Endodermal cell (in vitro differentiated cells): ENCODE data around the gene NNT. TPM values are rescaled to one million over a fixed set of nuclear protein-coding genes. Genes with fewer than 3 reads are reported as not detected.

Experiments
- DNase-seq: peaks from one replicate; pipeline ENCODE4 v3.0.0-alpha.2; 2017
- H3K27ac ChIP-seq: 2 replicates; pipeline ENCODE4 v1.5.1; 2013; ENCODE audit warnings: mild to moderate bottlenecking, low read depth, low read length, moderate library complexity
- H3K27me3 ChIP-seq: 2 replicates; pipeline ENCODE4 v1.6.1; 2013; ENCODE audit warnings: mild to moderate bottlenecking, low read length, moderate library complexity; ENCODE audit not compliant: insufficient read depth, control insufficient read depth, poor library complexity, severe bottlenecking
- H3K36me3 ChIP-seq: 2 replicates; pipeline ENCODE4 v1.7.0; 2013; ENCODE audit warnings: mild to moderate bottlenecking, low read length, moderate library complexity; ENCODE audit not compliant: control insufficient read depth, insufficient read depth
- H3K4me1 ChIP-seq: one replicate; pipeline ENCODE4 v1.7.0; 2013; ENCODE audit warnings: low read length; ENCODE audit not compliant: control insufficient read depth, insufficient read depth
- H3K4me3 ChIP-seq: 2 replicates; pipeline ENCODE4 v1.5.1; 2013; ENCODE audit warnings: mild to moderate bottlenecking, low read length, moderate library complexity
- H3K9ac ChIP-seq: 2 replicates; pipeline ENCODE4 v1.6.1; 2013; ENCODE audit warnings: mild to moderate bottlenecking, low read length, moderate library complexity; ENCODE audit not compliant: poor library complexity, severe bottlenecking; ENCODE audit errors: extremely low read depth
- H3K9me3 ChIP-seq: 2 replicates; pipeline ENCODE4 v1.6.1; 2013; ENCODE audit warnings: mild to moderate bottlenecking, low read length, moderate library complexity; ENCODE audit not compliant: control insufficient read depth
- H3K27ac Mint-ChIP-seq: 2 replicates; pipeline ENCODE4 v1.8.0; 2020; ENCODE audit warnings: mixed read lengths
- H3K27me3 Mint-ChIP-seq: 2 replicates; pipeline ENCODE4 v1.8.0; 2021; ENCODE audit warnings: mild to moderate bottlenecking, mixed read lengths; ENCODE audit not compliant: insufficient read depth
- H3K36me3 Mint-ChIP-seq: 2 replicates; pipeline ENCODE4 v1.8.0; 2020; ENCODE audit warnings: low read depth, mixed read lengths
- H3K4me1 Mint-ChIP-seq: 2 replicates; pipeline ENCODE4 v1.8.0; 2020; ENCODE audit warnings: mixed read lengths
- H3K4me3 Mint-ChIP-seq: 2 replicates; pipeline ENCODE4 v1.8.0; 2020; ENCODE audit warnings: mild to moderate bottlenecking, moderate library complexity, mixed read lengths
- H3K9me3 Mint-ChIP-seq: 2 replicates; pipeline ENCODE4 v1.8.0; 2020; ENCODE audit warnings: mild to moderate bottlenecking, mixed read lengths
- CTCF ChIP-seq: fragments of 200-600 bp; sonication (generic); conservative IDR thresholded peaks from 2 replicates; pipeline ENCODE4 v1.5.0; 2021; ENCODE audit warnings: antibody characterized with exemption, mild to moderate bottlenecking
- WGBS, 2 experiments: methylation state at CpG; one replicate each; pipeline versions ENCODE4 v1.1.5 to v1.1.7; 2013; ENCODE audit warnings: missing lambda C conversion rate in 2 of 2, mixed read lengths in 1 of 2; ENCODE audit not compliant: insufficient coverage in 1 of 2, insufficient read length in 1 of 2; 5-methylcytosine and 5-hydroxymethylcytosine counted together
- total RNA-seq, 2 donors: library from RNA; stranded (reverse); fragmentation: NEBNext Ultra II Directional in 1 of 2; extraction: Animal tissue kit (Norgen Biotek cat#: 25700) in 1 of 2; gene quantifications; 2 replicates in 1 of 2; 3 replicates in 1 of 2; pipeline ENCODE4 v1.2.1, GENCODE V29; 2021

NNT gene
- total RNA-seq, 2 donors from 2014 or later = 27.5 to 27.9 TPM

GRCh38 chr5:43619911-43620310 is 16.9 kb downstream of the NNT start:
- H3K36me3 Mint-ChIP-seq = peaks cover 16% of the 10 kb centered on the region
- 91 to 100% methylated on average over 2 to 3 of the region's 3 CpGs for WGBS, 2 experiments
- H3K27me3 Mint-ChIP-seq = no peaks in the 10 kb centered on the region
- H3K4me1 Mint-ChIP-seq = no peaks in the 10 kb centered on the region
- no peak overlapping the region for H3K27ac Mint-ChIP-seq
- no peak for TF ChIP-seq CTCF
- Histone ChIP-seq H3K9ac (no peak overlapping the region), H3K27ac (no peak overlapping the region), H3K36me3 (peaks cover 33% of the 10 kb centered on the region), H3K4me3 (no peak overlapping the region), H3K9me3 (no peaks in the 10 kb centered on the region), H3K27me3 (no peaks in the 10 kb centered on the region), H3K4me1 (no peaks in the 10 kb centered on the region)
- DNase-seq = no peak
- H3K4me3 Mint-ChIP-seq = no peak overlapping the region
- H3K9me3 Mint-ChIP-seq = no peaks in the 10 kb centered on the region

DNA sequence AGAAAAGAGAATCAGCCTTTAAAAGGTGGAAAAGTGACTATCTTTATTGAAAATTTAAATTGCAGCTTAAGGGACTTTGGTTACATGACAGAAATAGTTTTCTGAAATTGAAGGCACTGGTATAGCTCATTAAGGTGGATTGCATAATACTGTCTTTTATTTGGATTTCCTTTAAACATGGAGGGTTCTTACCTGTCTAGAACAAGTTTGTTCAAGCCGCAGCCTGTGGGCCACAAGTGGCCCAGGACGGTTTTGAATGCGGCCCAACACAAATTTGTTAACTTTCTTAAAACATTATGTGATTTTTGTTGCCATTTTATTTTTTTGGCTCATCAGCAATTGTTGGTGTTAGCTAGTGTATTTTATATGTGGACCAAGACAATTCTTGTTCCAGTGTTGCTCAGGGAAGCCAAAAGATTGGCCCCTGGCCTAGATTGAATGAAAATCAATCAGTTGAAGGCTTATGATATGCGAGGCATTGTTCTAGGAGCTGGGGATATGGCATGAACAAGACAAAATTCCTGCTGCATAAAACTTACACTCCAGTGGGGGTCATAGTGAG is 18.0 kb downstream of the NNT start:
- Histone ChIP-seq H3K9me3 (no peaks in the 10 kb centered on the region), H3K4me1 (no peaks in the 10 kb centered on the region), H3K27ac (no peak overlapping the region), H3K36me3 (peaks cover 28% of the 10 kb centered on the region), H3K9ac (no peak overlapping the region), H3K27me3 (no peaks in the 10 kb centered on the region), H3K4me3 (no peak overlapping the region)
- Mint-ChIP-seq H3K4me1 (no peaks in the 10 kb centered on the region), H3K27ac (no peak overlapping the region), H3K9me3 (no peaks in the 10 kb centered on the region), H3K27me3 (no peaks in the 10 kb centered on the region), H3K4me3 (no peak overlapping the region), H3K36me3 (peaks cover 16% of the 10 kb centered on the region)
- no peak for DNase-seq
- 94 to 100% methylated on average over 1 to 4 of the region's 4 CpGs for whole genome bisulfite sequencing, 2 experiments
- TF ChIP-seq CTCF = no peak

DNA sequence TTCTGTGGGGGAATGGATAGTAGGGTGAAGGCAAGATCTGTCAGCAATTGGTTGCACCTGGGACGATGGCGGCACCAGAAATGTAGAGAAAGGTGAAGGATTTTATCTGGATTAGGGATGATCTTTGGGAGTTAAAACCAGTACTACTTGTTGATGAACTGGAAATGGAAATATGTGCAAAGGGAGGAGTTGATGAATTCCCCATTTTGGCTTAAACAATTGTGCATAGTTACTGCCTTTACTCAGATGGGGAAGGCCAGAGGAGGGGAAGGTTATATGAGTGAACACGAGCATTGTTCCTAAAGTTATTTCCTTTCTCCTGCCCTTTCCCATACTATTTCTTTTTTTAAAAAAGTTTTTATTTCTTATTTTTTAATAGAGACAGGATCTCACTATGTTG is 19.1 kb downstream of the NNT start:
- no peaks in the 10 kb centered on the region for H3K9me3 Mint-ChIP-seq
- no peak for TF ChIP-seq CTCF
- 95% methylated on average over 2 of the region's 3 CpGs; no CpG with 5 or more reads in 1 of the 2 experiments for WGBS, 2 experiments
- H3K4me3 ChIP-seq = no peak overlapping the region
- peaks cover 26% of the 10 kb centered on the region for H3K36me3 ChIP-seq
- no peaks in the 10 kb centered on the region for H3K27me3 ChIP-seq
- no peak overlapping the region for H3K4me3 Mint-ChIP-seq
- H3K27me3 Mint-ChIP-seq = no peaks in the 10 kb centered on the region
- H3K4me1 ChIP-seq = no peaks in the 10 kb centered on the region
- no peak overlapping the region for H3K27ac ChIP-seq
- no peaks in the 10 kb centered on the region for H3K4me1 Mint-ChIP-seq
- H3K9ac ChIP-seq = no peak overlapping the region
- no peak overlapping the region for H3K27ac Mint-ChIP-seq
- H3K9me3 ChIP-seq = no peaks in the 10 kb centered on the region
- no peak for DNase-seq
- H3K36me3 Mint-ChIP-seq = peaks cover 14% of the 10 kb centered on the region
